AG10803 (cell line): ENCODE data around the gene KIF5A.

ENCODE experiments used
- DNase-seq: peaks from one replicate; pipeline ENCODE4 v3.0.0; 2010; ENCODE audit warnings: low read depth
- H3K4me3 ChIP-seq: 2 replicates; pipeline ENCODE4 v1.5.1; 2011; ENCODE audit warnings: mild to moderate bottlenecking, low read length, control low read depth
- CTCF ChIP-seq: conservative IDR thresholded peaks from 2 replicates; pipeline ENCODE4 v1.5.1; 2011; ENCODE audit warnings: mild to moderate bottlenecking, low read length, control low read depth, inconsistent platforms

The KIF5A gene

GRCh38 chr12:57618966-57619433, 69.2 kb downstream of the KIF5A start:
- no peak for DNase-seq
- no peak for TF ChIP-seq CTCF
- H3K4me3 ChIP-seq, result no peak overlapping the region

GRCh38 chr12:57619434-57620244, 69.8 kb downstream of the KIF5A start:
- DNase-seq, result no peak
- TF ChIP-seq CTCF, result no peak
- H3K4me3 ChIP-seq, result no peak overlapping the region

DNA sequence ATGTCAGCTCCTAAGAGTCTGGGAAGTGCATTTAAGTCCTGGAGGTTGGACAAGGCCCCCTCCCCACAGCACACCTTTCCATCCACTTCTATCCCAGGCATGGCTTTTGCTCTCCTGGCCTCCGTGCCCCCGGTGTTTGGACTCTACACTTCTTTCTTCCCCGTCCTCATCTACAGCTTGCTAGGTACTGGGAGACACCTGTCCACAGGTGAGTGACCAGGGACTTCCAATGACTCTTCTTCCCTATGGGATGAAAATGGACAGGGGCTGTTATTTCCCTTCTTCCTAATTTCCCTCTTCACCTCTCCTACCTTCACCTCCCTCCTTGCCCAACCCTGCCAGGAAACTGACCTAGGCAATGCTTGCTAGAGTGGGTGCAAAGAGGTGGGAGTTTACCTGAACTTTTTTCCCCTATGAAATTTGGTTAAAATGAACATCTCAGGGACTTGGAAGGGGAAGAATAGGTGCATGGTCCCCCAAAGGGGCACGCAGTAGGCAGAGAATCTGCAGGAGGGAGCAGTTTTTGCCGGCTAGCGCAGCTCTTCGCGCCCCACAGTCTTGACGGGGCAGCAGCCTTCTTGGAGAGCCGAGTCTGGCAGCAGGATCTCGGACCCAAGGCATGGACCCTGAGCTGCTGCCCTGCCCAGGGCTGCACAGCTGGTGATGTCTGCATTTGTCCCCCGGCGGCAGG, 70.5 kb downstream of the KIF5A start:
- no peak for TF ChIP-seq CTCF
- no peak for DNase-seq
- H3K4me3 ChIP-seq, result no peak overlapping the region

GRCh38 chr12:57620936-57621496, 71.2 kb downstream of the KIF5A start:
- peak overlapping the region; percentile 45 for H3K4me3 ChIP-seq
- DNase-seq, result no peak
- no peak for TF ChIP-seq CTCF

DNA sequence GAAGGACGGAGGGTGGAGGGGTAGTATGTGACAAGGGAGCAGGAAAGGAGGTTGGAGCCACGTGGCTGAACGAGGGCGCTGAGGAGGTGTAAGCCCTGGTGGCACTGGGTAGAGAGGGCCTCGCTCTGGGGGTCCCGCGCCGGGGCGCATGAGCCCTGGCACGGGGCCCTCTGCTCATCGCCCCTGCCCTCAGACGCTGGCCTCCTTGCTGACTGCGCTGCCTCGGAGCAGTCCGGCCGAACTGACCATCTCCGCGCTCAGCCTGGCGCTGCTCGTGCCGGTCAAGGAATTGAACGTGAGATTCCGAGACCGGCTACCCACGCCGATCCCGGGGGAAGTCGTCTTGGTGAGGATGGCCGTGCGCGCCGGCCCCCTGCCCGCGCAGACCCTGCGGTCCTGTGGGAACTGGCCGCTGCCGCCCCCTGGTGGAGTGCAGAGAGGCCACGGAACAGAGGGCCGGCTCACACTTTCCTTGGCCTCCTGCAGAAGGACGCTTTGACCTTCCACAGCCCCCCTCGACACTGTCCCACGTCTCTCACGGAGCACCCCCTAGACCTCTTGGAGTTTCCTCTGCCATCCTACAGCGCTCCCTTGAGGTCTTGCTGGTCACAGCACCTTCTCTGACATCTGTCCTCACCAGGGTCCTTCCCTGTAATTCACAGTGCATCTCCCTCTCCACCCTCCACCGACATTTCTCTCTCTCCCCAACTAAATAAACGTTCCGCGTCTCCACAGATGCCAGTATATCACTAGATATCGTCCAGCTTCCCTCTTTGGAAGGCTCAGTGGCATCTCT, 71.9 kb downstream of the KIF5A start:
- DNase-seq, result peak; percentile 13
- peak overlapping the region; percentile 45 for H3K4me3 ChIP-seq
- peak; percentile 72 for TF ChIP-seq CTCF

DNA sequence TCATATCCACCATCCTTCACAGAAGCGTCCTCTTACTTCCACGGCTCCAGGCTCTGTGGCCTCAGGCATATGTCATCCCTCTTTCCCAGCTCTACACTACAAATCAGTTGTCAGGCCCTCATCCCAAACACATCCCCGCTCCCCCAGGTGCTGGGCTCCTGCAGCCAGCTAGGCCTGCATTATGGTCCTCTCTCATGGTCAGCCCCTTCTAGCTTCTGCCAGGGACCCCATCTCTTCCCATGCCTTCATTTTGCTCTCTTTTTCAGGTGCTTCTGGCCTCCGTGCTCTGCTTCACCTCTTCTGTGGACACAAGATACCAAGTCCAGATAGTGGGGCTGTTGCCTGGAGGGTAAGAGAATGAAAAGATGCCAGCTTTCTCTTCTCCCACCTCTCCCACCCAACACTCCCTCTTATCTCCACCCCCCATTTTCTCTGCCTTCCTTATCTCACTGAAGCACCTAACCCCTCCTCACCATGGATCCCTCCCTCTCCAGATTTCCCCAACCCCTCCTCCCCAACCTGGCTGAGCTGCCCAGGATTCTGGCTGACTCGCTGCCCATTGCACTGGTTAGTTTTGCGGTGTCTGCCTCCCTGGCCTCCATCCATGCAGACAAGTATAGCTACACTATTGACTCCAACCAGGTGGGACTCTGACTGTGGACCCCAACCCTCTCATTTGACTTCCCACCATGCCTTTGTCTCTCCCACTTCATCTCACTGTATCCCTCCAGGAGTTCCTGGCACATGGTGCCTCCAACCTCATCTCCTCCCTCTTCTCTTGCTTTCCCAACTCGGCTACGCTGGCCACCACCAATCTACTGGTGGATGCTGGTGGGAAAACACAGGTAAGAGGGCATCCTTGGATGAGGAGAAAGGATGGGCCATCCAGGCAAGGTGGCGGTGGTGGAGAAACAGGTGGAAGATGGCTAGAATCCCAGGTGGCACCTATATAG, 72.7 kb downstream of the KIF5A start:
- no peak overlapping the region for H3K4me3 ChIP-seq
- no peak for TF ChIP-seq CTCF
- DNase-seq, result no peak
